ENCODE measurements around the gene NTMT2.

NTMT2 gene

GRCh38 chr1:170213596-170213995 is 67.8 kb downstream of the NTMT2 start:
- ATAC-seq = no peak

- no peak for ATAC-seq
These were observed 68.6 kb downstream of the NTMT2 start for GRCh38 chr1:170214117-170215032.

GRCh38 chr1:170215072-170215885 is 69.5 kb downstream of the NTMT2 start:
- no peak for ATAC-seq

GRCh38 chr1:170217517-170218256 is 71.9 kb downstream of the NTMT2 start:
- ATAC-seq = no peak

- no peak for ATAC-seq
These were observed 72.5 kb downstream of the NTMT2 start for GRCh38 chr1:170218257-170218650.
